Gastrocnemius medialis (tissue), 4 donors: Measurements from ENCODE around the gene NCCRP1. TPM values are rescaled to one million over a fixed set of nuclear protein-coding genes. Genes with fewer than 3 reads are reported as not detected.
"Not testable (repeated sequence)": the region's sequence is repeated elsewhere in the genome, so short reads cannot be mapped to it uniquely, and the experiment has no call there.

ENCODE experiments used
- ATAC-seq, 2 donors: fragments of 150-250 bp; one replicate each; pipeline ENCODE4 v1.9.1; 2016
- DNase-seq, 2 donors: peaks; one replicate each; pipeline ENCODE4 v3.0.0-alpha.2; 2019
- H3K27ac ChIP-seq, 4 donors: fragments of 200-600 bp; sonication (generic); 1 replicate in 1 of 4; 2 replicates in 3 of 4; pipeline ENCODE4 v1.5.1; 2016 to 2018; ENCODE audit warnings: mild to moderate bottlenecking in 2 of 4, moderate library complexity in 1 of 4
- H3K27me3 ChIP-seq, 3 donors: fragments of 200-600 bp; sonication (generic) in 2 of 3; 1 replicate in 1 of 3; 2 replicates in 2 of 3; pipeline versions ENCODE4 v1.5.1 to v1.6.0; 2016 to 2019; ENCODE audit warnings: mild to moderate bottlenecking in 1 of 3, moderate library complexity in 1 of 3
- H3K36me3 ChIP-seq, 2 donors: fragments of 200-600 bp; sonication (generic) in 1 of 2; one replicate each; pipeline ENCODE4 v1.5.1; 2017 to 2018
- H3K4me1 ChIP-seq, 2 donors: fragments of 200-600 bp; sonication (generic) in 1 of 2; one replicate each; pipeline ENCODE4 v1.5.1; 2016 to 2017; ENCODE audit warnings: mild to moderate bottlenecking in 2 of 2
- H3K4me3 ChIP-seq, 4 donors: fragments of 200-600 bp; sonication (generic) in 3 of 4; 1 replicate in 1 of 4; 2 replicates in 3 of 4; pipeline ENCODE4 v1.5.1; 2016 to 2019; ENCODE audit warnings: mild to moderate bottlenecking in 2 of 4
- H3K9me3 ChIP-seq, 3 donors: fragments of 200-600 bp; sonication (generic) in 2 of 3; 1 replicate in 1 of 3; 2 replicates in 2 of 3; pipeline ENCODE4 v1.5.1; 2016 to 2019
- POLR2A ChIP-seq, 2 donors: fragments of 450-650 bp; IDR thresholded peaks; one replicate each; pipeline ENCODE4 v1.6.1; 2017; ENCODE audit warnings: antibody characterized with exemption in 2 of 2, mild to moderate bottlenecking in 2 of 2, moderate library complexity in 2 of 2
- in situ Hi-C, 4 donors: fragments of 200-750 bp; cut with MboI; loops; one replicate each; pipeline versions ENCODE4 v1.15.0 to v1.8.0; 2017; ENCODE audit warnings: low sequenced_read_pairs in 4 of 4
- intact Hi-C: fragments of 100-400 bp; cut with DNase I; formaldehyde crosslinking; loops from one replicate; pipeline ENCODE4 v1.15.1; 2023; ENCODE audit warnings: low total_unique reads
- total RNA-seq, 4 donors: library from RNA; depleted of rRNA; stranded (reverse); fragments of >200 nt; gene quantifications; one replicate each; pipeline versions ENCODE4 v1.1.0 to v1.2.3, GENCODE V29; 2016
- TF ChIP-seq, protein P1 (sequence below), 5 experiments: fragments of 450-650 bp in 3 of 5; fragments of 200-600 bp in 2 of 5; sonication (generic) in 2 of 5; IDR thresholded peaks in 4 of 5; conservative IDR thresholded peaks in 1 of 5; 1 replicate in 4 of 5; 2 replicates in 1 of 5; pipeline ENCODE4 v1.5.1; 2016 to 2019; ENCODE audit warnings: antibody characterized with exemption in 5 of 5, mild to moderate bottlenecking in 3 of 5, moderate library complexity in 3 of 5

Gene NCCRP1
- total RNA-seq, 4 donors from 2014 or later, result not detected

DNA sequence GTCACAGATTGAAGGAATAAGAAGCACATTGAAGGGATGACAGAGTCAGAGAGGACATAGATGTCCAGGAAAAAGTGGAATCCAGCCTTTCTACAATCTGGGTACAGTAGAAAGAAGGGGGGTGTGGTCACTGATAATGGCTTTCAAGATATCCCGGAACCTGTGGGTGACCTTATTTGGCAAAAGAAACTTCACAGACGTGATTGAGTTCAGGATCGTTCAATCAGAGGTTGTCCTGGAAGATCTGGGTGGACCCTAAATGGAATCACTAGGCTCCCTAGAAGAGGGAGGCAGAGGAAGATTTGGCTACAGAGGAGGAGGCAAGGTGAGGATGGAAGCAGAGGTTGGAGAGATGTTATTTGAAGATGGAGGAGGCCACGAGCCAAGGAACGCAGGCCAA, 20.3 kb downstream of the NCCRP1 start:
- no peaks in the 10 kb centered on the region for H3K9me3 ChIP-seq
- intact Hi-C loops, result no loop called here
- DNase-seq (no peak), ATAC-seq (no peak)
- no peak overlapping the region for H3K27ac ChIP-seq
- in situ Hi-C loops, result no loop called here
- H3K4me3 ChIP-seq, result no peak overlapping the region
- peaks cover 0 to 9% (median 6%) of the 10 kb centered on the region in 3 donors for H3K27me3 ChIP-seq
- H3K4me1 ChIP-seq, result no peaks in the 10 kb centered on the region
- no peaks in the 10 kb centered on the region for H3K36me3 ChIP-seq
- TF ChIP-seq POLR2A (IDR thresholded peaks at IDR 0.05), result no peak
- TF ChIP-seq, protein P1, sequence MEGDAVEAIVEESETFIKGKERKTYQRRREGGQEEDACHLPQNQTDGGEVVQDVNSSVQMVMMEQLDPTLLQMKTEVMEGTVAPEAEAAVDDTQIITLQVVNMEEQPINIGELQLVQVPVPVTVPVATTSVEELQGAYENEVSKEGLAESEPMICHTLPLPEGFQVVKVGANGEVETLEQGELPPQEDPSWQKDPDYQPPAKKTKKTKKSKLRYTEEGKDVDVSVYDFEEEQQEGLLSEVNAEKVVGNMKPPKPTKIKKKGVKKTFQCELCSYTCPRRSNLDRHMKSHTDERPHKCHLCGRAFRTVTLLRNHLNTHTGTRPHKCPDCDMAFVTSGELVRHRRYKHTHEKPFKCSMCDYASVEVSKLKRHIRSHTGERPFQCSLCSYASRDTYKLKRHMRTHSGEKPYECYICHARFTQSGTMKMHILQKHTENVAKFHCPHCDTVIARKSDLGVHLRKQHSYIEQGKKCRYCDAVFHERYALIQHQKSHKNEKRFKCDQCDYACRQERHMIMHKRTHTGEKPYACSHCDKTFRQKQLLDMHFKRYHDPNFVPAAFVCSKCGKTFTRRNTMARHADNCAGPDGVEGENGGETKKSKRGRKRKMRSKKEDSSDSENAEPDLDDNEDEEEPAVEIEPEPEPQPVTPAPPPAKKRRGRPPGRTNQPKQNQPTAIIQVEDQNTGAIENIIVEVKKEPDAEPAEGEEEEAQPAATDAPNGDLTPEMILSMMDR (IDR thresholded peaks at IDR 0.05 in 4 of 5, conservative IDR thresholded peaks at IDR 0.05 in 1 of 5), result no peak

DNA sequence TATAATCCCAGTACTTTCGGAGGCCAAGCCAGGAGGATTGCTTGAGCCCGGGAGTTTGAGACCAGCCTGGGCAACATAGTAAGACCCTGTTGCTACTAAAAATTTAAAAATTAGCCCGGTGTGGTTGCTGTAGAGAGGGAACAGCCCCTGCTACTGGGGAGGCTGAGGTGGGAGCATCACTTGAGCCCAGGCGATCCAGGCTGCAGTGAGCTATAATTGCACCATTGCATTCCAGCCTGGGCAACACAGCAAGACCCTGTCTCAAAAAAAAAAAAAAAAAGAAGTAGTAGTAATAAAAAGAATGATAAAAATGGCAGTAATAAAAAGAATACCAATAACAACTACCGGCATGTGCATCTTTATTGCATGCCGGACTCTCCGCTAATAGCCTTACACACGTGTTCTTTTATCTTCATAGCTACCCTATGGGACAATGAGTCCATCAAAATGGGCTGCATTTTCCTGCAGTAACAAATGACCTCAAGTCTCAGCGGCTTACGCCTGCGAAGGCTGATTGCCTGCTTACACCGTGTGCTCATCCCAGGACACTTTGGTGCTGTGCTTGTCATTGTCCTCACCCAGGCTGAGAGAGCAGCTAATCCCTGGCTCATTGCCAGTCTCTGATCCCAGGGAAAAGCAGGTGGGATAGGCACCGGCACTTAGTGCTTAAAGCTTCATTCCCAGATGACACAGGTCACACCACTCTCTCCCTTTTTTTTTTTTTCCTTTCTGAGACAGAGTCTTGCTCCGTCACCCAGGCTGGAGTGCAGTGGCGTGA, 21.7 kb downstream of the NCCRP1 start:
- Histone ChIP-seq H3K4me3 (no peak overlapping the region), H3K36me3 (no peaks in the 10 kb centered on the region), H3K4me1 (no peaks in the 10 kb centered on the region), H3K27ac (no peak overlapping the region), H3K27me3 (peaks cover 0 to 11% (median 9%) of the 10 kb centered on the region in 3 donors), H3K9me3 (no peaks in the 10 kb centered on the region)
- DNase-seq (no peak), ATAC-seq (no peak)
- intact Hi-C loops, result no loop called here
- in situ Hi-C loops, result no loop called here
- TF ChIP-seq POLR2A (IDR thresholded peaks at IDR 0.05), result no peak
- TF ChIP-seq, protein P1 (IDR thresholded peaks at IDR 0.05 in 4 of 5, conservative IDR thresholded peaks at IDR 0.05 in 1 of 5), result no peak

DNA sequence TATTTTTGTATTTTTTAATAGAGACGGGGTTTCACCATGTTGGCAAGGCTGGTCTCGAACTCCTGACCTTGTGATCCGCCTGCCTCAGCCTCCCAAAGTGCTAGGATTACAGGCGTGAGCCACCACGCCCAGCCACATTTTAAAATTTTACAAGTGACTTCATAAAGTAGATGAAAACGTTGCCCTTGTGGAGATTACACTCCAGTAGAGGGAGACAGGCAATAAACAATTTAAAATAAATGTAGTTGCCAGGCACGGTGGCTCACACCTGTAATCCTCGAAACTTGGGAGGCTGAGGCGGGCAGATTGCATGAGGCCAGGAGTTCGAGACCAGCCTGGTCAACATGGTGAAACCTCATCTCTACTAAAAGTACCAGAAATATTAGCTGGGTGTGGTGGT, 22.3 kb downstream of the NCCRP1 start:
- H3K27ac ChIP-seq, in situ Hi-C loops, intact Hi-C loops, H3K4me3 ChIP-seq, ATAC-seq, DNase-seq, H3K4me1 ChIP-seq, H3K36me3 ChIP-seq, H3K9me3 ChIP-seq: not testable (repeated sequence)
- peaks cover 0 to 15% (median 9%) of the 10 kb centered on the region in 3 donors for H3K27me3 ChIP-seq

- intact Hi-C loops, result no loop called here
- H3K36me3 ChIP-seq, result no peaks in the 10 kb centered on the region
- in situ Hi-C loops, result no loop called here
- DNase-seq (no peak), ATAC-seq (no peak)
- H3K27me3 ChIP-seq, result peaks cover 0 to 9% (median 3%) of the 10 kb centered on the region in 3 donors
- TF ChIP-seq, protein P1 (IDR thresholded peaks at IDR 0.05 in 4 of 5, conservative IDR thresholded peaks at IDR 0.05 in 1 of 5), result no peak
- TF ChIP-seq POLR2A (IDR thresholded peaks at IDR 0.05), result no peak
- no peaks in the 10 kb centered on the region for H3K9me3 ChIP-seq
- H3K4me1 ChIP-seq, result no peaks in the 10 kb centered on the region
- H3K4me3 ChIP-seq, result no peak overlapping the region
- H3K27ac ChIP-seq, result no peak overlapping the region
These were observed 27.0 kb downstream of the NCCRP1 start for GRCh38 chr19:39223703-39224279.

- DNase-seq (no peak), ATAC-seq (no peak)
- intact Hi-C loops, result no loop called here
- Histone ChIP-seq H3K9me3 (no peaks in the 10 kb centered on the region), H3K27ac (no peak overlapping the region), H3K27me3 (peaks cover 0 to 9% (median 3%) of the 10 kb centered on the region in 3 donors), H3K36me3 (no peaks in the 10 kb centered on the region), H3K4me3 (no peak overlapping the region), H3K4me1 (no peaks in the 10 kb centered on the region)
- in situ Hi-C loops, result no loop called here
- TF ChIP-seq, protein P1 (IDR thresholded peaks at IDR 0.05 in 4 of 5, conservative IDR thresholded peaks at IDR 0.05 in 1 of 5), result no peak
- no peak for TF ChIP-seq POLR2A (IDR thresholded peaks at IDR 0.05)
These were observed 28.1 kb downstream of the NCCRP1 start for GRCh38 chr19:39224910-39225309.
